GM20000 (cell line): ENCODE data around the gene AGAP3.

Source experiments
- DNase-seq: peaks from one replicate; pipeline ENCODE4 v3.0.0; 2012; ENCODE audit warnings: low spot score
- TF ChIP-seq, protein P1 (sequence below): IDR thresholded peaks from 2 replicates; pipeline ENCODE4 v1.5.1; 2012; ENCODE audit warnings: mild to moderate bottlenecking, control low read depth; ENCODE audit errors: extremely low read depth, missing control alignments

AGAP3 gene

DNA sequence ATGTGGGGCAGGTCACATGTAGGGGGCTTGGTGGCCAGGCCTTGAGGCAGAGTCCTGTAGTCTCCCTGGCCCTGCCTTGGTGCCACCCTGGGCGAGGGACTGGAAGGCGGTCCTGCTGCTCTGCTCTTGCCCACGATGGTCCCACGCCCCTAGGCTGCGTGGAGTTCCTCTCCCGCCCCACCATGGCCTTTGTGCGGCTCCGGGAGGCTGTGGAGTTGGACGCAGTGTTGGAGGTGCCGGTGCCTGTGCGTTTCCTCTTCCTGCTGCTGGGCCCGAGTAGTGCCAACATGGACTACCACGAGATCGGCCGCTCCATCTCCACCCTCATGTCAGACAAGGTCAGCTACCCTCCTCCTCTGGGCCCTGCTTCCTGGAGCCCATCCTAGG lies 15.7 kb upstream of the AGAP3 start:
- DNase-seq = no peak
- TF ChIP-seq, protein P1, sequence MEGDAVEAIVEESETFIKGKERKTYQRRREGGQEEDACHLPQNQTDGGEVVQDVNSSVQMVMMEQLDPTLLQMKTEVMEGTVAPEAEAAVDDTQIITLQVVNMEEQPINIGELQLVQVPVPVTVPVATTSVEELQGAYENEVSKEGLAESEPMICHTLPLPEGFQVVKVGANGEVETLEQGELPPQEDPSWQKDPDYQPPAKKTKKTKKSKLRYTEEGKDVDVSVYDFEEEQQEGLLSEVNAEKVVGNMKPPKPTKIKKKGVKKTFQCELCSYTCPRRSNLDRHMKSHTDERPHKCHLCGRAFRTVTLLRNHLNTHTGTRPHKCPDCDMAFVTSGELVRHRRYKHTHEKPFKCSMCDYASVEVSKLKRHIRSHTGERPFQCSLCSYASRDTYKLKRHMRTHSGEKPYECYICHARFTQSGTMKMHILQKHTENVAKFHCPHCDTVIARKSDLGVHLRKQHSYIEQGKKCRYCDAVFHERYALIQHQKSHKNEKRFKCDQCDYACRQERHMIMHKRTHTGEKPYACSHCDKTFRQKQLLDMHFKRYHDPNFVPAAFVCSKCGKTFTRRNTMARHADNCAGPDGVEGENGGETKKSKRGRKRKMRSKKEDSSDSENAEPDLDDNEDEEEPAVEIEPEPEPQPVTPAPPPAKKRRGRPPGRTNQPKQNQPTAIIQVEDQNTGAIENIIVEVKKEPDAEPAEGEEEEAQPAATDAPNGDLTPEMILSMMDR = no peak

DNA sequence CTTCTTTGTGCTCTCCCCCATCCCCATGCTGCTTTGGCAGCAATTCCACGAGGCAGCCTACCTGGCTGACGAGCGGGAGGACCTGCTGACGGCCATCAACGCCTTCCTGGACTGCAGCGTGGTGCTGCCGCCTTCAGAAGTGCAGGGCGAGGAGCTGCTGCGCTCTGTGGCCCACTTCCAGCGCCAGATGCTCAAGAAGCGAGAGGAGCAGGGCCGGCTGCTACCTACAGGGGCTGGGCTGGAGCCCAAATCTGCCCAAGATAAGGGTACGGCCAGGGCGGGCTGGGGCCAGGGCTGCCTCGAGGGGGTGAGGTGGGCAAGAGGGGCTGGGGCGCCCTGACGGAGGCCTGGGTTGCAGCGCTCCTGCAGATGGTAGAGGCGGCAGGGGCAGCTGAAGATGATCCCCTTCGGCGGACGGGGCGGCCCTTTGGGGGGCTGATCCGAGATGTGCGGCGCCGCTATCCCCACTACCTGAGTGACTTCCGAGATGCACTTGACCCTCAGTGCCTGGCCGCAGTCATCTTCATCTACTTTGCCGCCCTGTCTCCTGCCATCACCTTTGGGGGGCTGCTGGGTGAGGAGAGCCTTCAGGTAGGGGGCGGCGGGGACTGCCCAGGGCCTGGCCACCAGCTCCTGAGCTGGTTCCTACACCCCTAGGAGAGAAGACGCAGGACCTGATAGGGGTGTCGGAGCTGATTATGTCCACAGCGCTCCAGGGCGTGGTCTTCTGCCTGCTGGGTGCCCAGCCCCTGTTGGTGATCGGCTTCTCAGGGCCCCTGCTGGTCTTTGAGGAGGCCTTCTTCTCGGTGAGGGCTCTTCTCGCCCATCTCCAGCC lies 15.0 kb upstream of the AGAP3 start:
- TF ChIP-seq, protein P1 = no peak
- no peak for DNase-seq

DNA sequence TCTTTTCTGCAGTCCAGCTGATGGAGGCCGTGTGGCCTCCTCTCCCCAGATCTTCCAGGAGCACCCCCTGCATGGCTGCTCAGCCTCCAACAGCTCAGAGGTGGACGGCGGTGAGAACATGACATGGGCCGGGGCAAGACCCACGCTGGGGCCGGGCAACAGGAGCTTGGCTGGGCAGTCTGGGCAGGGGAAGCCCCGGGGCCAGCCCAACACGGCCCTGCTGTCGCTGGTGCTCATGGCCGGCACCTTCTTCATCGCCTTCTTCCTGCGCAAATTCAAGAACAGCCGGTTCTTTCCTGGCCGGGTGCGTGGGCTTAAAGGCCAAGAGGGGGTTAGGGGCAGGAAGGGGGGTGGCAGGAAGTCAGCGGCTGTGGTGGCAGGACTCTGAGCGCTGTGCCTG lies 12.3 kb upstream of the AGAP3 start:
- TF ChIP-seq, protein P1 = no peak
- DNase-seq = no peak

DNA sequence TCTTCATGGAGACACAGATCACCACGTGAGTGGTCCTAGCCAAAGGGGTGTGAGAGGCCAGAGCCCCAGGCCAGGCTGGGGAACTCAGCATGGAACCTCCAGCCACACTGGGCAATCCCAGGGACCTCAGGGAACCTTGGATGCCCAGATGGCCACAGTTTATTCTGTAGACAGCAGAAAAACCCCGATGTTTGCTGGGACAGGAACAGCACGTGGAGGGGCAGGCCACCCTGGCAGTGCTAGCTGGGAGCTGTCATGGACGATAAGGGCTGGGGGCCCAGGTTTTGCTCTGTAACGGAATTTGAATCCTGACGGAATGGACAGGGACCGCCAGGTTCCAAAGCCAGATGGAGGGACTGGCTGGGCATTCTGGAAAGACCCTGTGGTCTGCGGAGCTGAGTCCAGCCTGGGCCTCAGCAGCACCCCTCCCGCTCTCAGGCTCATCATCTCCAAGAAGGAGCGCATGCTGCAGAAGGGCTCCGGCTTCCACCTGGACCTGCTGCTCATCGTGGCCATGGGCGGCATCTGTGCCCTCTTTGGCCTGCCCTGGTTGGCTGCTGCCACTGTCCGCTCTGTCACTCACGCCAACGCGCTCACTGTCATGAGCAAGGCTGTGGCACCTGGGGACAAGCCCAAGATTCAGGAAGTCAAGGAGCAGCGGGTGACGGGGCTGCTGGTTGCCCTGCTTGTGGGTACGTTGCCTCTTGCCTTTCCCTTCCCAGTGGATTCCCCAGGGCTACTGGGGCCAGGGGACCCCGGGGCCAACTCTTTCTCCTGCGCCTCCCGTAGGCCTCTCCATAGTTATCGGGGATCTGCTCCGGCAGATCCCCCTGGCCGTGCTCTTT lies 11.2 kb upstream of the AGAP3 start:
- TF ChIP-seq, protein P1 = no peak
- DNase-seq = no peak

DNA sequence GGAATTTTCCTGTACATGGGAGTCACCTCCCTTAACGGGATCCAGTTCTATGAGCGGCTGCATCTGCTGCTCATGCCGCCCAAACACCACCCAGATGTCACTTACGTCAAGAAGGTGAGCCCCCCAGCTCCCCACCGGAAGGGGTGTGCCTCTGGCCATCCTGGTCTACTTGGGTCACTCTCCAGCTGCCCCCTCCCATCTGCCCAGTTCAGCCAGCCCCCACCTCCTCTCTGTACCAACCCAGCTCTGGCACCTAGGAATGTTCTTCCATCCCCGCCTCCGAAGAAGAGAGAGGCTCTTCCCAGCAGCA lies 10.7 kb upstream of the AGAP3 start:
- TF ChIP-seq, protein P1 = no peak
- DNase-seq = no peak

DNA sequence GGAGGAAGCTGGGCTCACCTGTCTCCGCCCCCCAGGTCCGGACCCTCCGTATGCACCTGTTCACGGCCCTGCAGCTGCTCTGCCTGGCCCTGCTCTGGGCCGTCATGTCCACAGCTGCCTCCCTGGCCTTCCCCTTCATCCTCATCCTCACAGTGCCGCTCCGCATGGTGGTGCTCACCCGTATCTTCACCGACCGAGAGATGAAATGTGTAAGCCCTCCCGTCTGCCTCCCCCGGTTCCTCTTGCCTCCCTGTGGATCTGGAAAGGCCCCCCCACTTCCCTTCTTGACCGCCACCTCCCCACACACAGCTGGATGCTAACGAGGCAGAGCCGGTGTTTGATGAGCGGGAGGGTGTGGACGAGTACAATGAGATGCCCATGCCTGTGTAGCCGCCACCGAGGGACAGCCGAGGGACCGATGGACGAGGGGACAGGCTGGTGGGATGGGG lies 10.3 kb upstream of the AGAP3 start:
- no peak for DNase-seq
- TF ChIP-seq, protein P1 = no peak

DNA sequence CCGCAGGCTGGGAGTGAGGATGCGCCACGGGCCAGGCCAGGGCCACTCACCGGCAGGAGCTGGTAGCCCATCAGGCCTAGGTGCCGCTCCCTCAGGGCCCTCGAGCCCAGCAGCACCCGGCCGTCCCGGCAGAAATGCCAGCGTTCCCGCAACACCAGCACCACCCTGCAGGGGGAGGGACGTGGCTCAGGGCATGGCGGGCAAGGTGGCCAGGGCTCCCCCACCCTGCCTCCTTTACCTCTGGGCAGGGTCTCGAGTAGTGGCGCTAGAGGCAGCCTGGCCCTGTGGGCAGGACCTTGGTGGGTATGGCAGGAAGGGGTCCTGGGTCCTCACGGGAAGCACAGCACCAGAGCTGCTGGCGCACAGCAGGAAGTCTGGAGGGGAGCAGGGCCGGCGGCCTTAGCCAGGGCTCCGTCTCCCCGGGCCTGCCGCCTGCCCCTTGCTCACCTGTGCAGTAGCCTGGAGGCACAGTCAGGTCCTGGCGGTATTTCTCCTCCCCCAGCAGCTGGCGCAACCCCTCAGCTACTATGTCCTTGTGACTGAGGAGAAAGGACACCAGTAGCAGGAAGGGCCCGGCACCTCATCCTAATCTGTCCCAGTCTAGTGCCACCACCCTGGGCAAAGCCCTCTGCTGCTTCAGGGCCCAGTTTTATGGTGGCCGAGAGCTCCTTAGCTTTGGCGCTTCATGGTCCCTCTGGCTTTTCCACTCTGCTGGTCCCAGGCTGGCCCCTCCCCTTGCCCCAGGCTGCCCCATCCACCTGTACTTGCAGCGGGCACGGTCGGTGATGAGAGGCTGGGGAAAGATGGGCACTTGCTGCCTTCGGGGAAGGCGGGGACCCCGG lies 9.2 kb upstream of the AGAP3 start:
- TF ChIP-seq, protein P1 = no peak
- no peak for DNase-seq
